ENCODE data around the gene OPN3. TPM values are rescaled to one million over a fixed set of nuclear protein-coding genes. Genes with fewer than 3 reads are reported as not detected.
"Not testable (repeated sequence)": the region's sequence is repeated elsewhere in the genome, so short reads cannot be mapped to it uniquely, and the experiment has no call there.

The OPN3 gene
- 10 to 100 TPM in 1 of 4 donors, 1 to 10 TPM in 2, under 1 TPM in 1; 0.26 to 34.9 (median 4.8) TPM for total RNA-seq

- Histone ChIP-seq H3K4me1 (no peaks in the 10 kb centered on the region), H3K27ac (peak within 1 kb of the TSS; percentile 78 to 80), H3K9me3 (no peaks in the 10 kb centered on the region), H3K36me3 (no peaks in the 10 kb centered on the region), H3K4me3 (peak within 1 kb of the TSS; percentile 69 to 97), H3K27me3 (no peaks in the 10 kb centered on the region)
- DNase-seq, result peak; percentile 89 to 94
- TF ChIP-seq POLR2A (IDR thresholded peaks at IDR 0.05), result peak; percentile 85 to 90
- TF ChIP-seq, protein P1, sequence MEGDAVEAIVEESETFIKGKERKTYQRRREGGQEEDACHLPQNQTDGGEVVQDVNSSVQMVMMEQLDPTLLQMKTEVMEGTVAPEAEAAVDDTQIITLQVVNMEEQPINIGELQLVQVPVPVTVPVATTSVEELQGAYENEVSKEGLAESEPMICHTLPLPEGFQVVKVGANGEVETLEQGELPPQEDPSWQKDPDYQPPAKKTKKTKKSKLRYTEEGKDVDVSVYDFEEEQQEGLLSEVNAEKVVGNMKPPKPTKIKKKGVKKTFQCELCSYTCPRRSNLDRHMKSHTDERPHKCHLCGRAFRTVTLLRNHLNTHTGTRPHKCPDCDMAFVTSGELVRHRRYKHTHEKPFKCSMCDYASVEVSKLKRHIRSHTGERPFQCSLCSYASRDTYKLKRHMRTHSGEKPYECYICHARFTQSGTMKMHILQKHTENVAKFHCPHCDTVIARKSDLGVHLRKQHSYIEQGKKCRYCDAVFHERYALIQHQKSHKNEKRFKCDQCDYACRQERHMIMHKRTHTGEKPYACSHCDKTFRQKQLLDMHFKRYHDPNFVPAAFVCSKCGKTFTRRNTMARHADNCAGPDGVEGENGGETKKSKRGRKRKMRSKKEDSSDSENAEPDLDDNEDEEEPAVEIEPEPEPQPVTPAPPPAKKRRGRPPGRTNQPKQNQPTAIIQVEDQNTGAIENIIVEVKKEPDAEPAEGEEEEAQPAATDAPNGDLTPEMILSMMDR (IDR thresholded peaks at IDR 0.05), result no peak
- intact Hi-C loops (cut with DNase I; ENCODE audit: low total_unique reads), result no loop called here
Observed at GRCh38 chr1:241640149-241640866, at the start of gene OPN3, which contains the start of gene CHML. Gene OPN3, minus strand, starts transcription at chr1:241640369. Its CDS starts 115 bp downstream, at chr1:241640254. Gene CHML, minus strand, starts transcription at chr1:241640369. Its CDS starts 4,603 bp downstream, at chr1:241635766.

GRCh38 chr1:241688940-241689368 lies 48.8 kb upstream of the OPN3 start:
- no peaks in the 10 kb centered on the region for H3K27me3 ChIP-seq
- TF ChIP-seq, protein P1 (IDR thresholded peaks at IDR 0.05), result no peak
- TF ChIP-seq POLR2A (IDR thresholded peaks at IDR 0.05), result no peak
- H3K27ac ChIP-seq, result no peak overlapping the region
- H3K9me3 ChIP-seq, result no peaks in the 10 kb centered on the region
- H3K4me1 ChIP-seq, result no peaks in the 10 kb centered on the region
- DNase-seq, result no peak
- H3K4me3 ChIP-seq, result no peak overlapping the region
- intact Hi-C loops (cut with DNase I; ENCODE audit: low total_unique reads), result no loop called here
- H3K36me3 ChIP-seq, result no peaks in the 10 kb centered on the region

DNA sequence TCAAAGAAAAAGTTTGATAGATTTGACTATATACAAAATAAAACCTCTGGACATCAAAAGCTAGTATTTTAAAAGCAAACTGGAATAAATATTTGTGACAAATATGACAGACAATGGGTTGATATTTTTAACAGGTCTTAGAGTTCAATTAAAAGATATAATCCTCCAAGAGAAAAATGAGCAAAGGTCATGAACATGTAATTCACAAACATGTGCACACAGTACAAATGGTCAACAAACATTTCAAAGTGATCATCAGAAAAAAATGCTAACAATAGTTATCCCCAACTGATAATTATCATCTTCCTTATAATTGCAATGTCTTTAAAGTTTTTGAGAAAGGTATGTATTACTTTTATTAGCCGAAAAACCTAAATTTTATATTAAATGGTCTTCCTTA lies 43.9 kb upstream of the OPN3 start:
- H3K27me3 ChIP-seq, result no peaks in the 10 kb centered on the region
- intact Hi-C loops (cut with DNase I; ENCODE audit: low total_unique reads), result no loop called here
- DNase-seq, result no peak
- H3K4me3 ChIP-seq, result no peak overlapping the region
- H3K4me1 ChIP-seq, result no peaks in the 10 kb centered on the region
- H3K9me3 ChIP-seq, result no peaks in the 10 kb centered on the region
- no peak overlapping the region for H3K27ac ChIP-seq
- no peak for TF ChIP-seq POLR2A (IDR thresholded peaks at IDR 0.05)
- TF ChIP-seq, protein P1 (IDR thresholded peaks at IDR 0.05), result no peak
- no peaks in the 10 kb centered on the region for H3K36me3 ChIP-seq

DNA sequence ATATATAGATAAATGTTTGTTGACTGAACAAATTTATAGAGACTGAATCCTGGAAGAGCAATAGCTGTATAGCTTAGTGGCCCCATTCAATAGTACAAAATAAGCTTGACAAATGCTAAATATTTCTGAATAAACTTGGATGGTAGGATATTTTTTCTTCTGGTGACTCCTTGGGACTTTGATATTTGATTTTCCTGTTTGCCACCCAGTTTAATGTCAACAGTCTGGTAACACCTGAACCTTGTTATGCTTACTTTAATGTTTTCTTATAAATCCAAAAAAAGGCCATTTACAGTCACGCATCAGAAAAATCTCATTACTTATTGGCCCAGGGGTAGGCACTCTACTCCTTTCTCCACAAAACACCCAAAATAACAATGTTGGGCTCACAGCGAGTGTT lies 42.8 kb upstream of the OPN3 start:
- H3K27me3 ChIP-seq, result no peaks in the 10 kb centered on the region

GRCh38 chr1:241681861-241682448 lies 41.8 kb upstream of the OPN3 start:
- H3K27me3 ChIP-seq; H3K4me1 ChIP-seq; intact Hi-C loops (cut with DNase I; ENCODE audit: low total_unique reads); H3K9me3 ChIP-seq; DNase-seq; H3K27ac ChIP-seq; H3K4me3 ChIP-seq; H3K36me3 ChIP-seq: not testable (repeated sequence)

More for the DNA sequence above, 42.8 kb upstream of the OPN3 start:
- H3K4me3 ChIP-seq, result no peak overlapping the region
- no peak overlapping the region for H3K27ac ChIP-seq
- no peaks in the 10 kb centered on the region for H3K9me3 ChIP-seq
- intact Hi-C loops (cut with DNase I; ENCODE audit: low total_unique reads), result no loop called here
- TF ChIP-seq, protein P1 (IDR thresholded peaks at IDR 0.05), result no peak
- no peak for TF ChIP-seq POLR2A (IDR thresholded peaks at IDR 0.05)
- DNase-seq, result no peak
- no peaks in the 10 kb centered on the region for H3K36me3 ChIP-seq
- no peaks in the 10 kb centered on the region for H3K4me1 ChIP-seq

Data from uterus (tissue), 4 donors.